Measurements from ENCODE around the gene RNF187. TPM values are rescaled to one million over a fixed set of nuclear protein-coding genes. Genes with fewer than 3 reads are reported as not detected.

Gene RNF187
- total and polyA plus RNA-seq, 10 of the 15 experiments (the other 5 are each of a cell fraction or from before 2014, with no cell fraction given), result 2.6 to 116 (median 29.5) TPM

GRCh38 chr1:228454238-228454637, 32.9 kb upstream of the RNF187 start:
- in situ Hi-C loops (cut with MboI), result no loop called here
- ATAC-seq, result no peak
- no peak overlapping the region for H3K27ac ChIP-seq (ENCODE audit: control insufficient read depth, insufficient read depth)
- intact Hi-C loops (cut with micrococcal nuclease; ENCODE audit: unreplicated experiment), result no loop called here
- 24% methylated on average over 1 of the region's 1 CpG for WGBS (ENCODE audit: insufficient coverage, insufficient replicate concordance, low lambda C conversion rate, missing lambda C conversion rate)
- H3K4me2 ChIP-seq (ENCODE audit: control insufficient read depth, insufficient read depth), result no peak overlapping the region
- no peaks in the 10 kb centered on the region for H3K36me3 ChIP-seq (ENCODE audit: control insufficient read depth in 2 of 2, insufficient read depth in 2 of 2, low read length in 1 of 2)
- RAD21 ChIA-PET (ENCODE audit: unreplicated experiment), result no interaction called here
- no peak overlapping the region for H3K4me3 ChIP-seq
- CTCF ChIA-PET, result interaction anchor here (1.4 kb wide), 1 partner anchor 288 kb away, joined by 4 read pairs; no protein-coding TSS in a partner anchor
- H3K27me3 ChIP-seq (replicated peaks in 1 of 2; ENCODE audit: control insufficient read depth in 2 of 2, insufficient read depth in 2 of 2, low read length in 1 of 2), result no peaks in the 10 kb centered on the region
- POLR2A ChIA-PET, result no interaction called here
- FAIRE-seq, result no peak
- H3K4me1 ChIP-seq (ENCODE audit: control insufficient read depth, insufficient read depth, low read length), result no peaks in the 10 kb centered on the region
- H3K9me3 ChIP-seq (replicated peaks; ENCODE audit: control insufficient read depth, insufficient read depth, low read length), result no peaks in the 10 kb centered on the region
- no peaks in the 10 kb centered on the region for H4K20me1 ChIP-seq (ENCODE audit: control insufficient read depth, insufficient read depth)
- BruUV-seq (replicated peaks), result no TSS peak
- SMC1A ChIA-PET (ENCODE audit: uncharacterized antibody, unreplicated experiment), result no interaction called here
- H2AFZ ChIP-seq (ENCODE audit: control insufficient read depth, low read depth, low read length), result no peak overlapping the region
- DNase-seq (ENCODE audit: low read depth, low spot score), result no peak
- H3K9ac ChIP-seq (ENCODE audit: control insufficient read depth, insufficient read depth, low read length), result no peak overlapping the region
- peaks cover 11% of the 10 kb centered on the region for H3K79me2 ChIP-seq (ENCODE audit: control insufficient read depth, insufficient read depth, low read length)
- TF ChIP-seq STAT3 (IDR thresholded peaks at IDR 0.05; ENCODE audit: low read depth, low read length), result no peak
- TF ChIP-seq USF2 (IDR thresholded peaks at IDR 0.05; ENCODE audit: borderline replicate concordance, low read depth, low read length), result no peak
- TF ChIP-seq, protein P1, sequence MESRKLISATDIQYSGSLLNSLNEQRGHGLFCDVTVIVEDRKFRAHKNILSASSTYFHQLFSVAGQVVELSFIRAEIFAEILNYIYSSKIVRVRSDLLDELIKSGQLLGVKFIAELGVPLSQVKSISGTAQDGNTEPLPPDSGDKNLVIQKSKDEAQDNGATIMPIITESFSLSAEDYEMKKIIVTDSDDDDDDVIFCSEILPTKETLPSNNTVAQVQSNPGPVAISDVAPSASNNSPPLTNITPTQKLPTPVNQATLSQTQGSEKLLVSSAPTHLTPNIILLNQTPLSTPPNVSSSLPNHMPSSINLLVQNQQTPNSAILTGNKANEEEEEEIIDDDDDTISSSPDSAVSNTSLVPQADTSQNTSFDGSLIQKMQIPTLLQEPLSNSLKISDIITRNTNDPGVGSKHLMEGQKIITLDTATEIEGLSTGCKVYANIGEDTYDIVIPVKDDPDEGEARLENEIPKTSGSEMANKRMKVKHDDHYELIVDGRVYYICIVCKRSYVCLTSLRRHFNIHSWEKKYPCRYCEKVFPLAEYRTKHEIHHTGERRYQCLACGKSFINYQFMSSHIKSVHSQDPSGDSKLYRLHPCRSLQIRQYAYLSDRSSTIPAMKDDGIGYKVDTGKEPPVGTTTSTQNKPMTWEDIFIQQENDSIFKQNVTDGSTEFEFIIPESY (IDR thresholded peaks at IDR 0.05), result no peak
- no peak for TF ChIP-seq ATF3 (IDR thresholded peaks at IDR 0.05; ENCODE audit: borderline replicate concordance, extremely low read depth, low read depth, low read length)
- TF ChIP-seq RB1 (IDR thresholded peaks at IDR 0.05; ENCODE audit: borderline replicate concordance), result no peak
- TF ChIP-seq, protein P2, sequence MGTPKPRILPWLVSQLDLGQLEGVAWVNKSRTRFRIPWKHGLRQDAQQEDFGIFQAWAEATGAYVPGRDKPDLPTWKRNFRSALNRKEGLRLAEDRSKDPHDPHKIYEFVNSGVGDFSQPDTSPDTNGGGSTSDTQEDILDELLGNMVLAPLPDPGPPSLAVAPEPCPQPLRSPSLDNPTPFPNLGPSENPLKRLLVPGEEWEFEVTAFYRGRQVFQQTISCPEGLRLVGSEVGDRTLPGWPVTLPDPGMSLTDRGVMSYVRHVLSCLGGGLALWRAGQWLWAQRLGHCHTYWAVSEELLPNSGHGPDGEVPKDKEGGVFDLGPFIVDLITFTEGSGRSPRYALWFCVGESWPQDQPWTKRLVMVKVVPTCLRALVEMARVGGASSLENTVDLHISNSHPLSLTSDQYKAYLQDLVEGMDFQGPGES (IDR thresholded peaks at IDR 0.05), result no peak
- no peak for TF ChIP-seq RBBP5 (conservative IDR thresholded peaks at IDR 0.05)
- TF ChIP-seq, protein P3, sequence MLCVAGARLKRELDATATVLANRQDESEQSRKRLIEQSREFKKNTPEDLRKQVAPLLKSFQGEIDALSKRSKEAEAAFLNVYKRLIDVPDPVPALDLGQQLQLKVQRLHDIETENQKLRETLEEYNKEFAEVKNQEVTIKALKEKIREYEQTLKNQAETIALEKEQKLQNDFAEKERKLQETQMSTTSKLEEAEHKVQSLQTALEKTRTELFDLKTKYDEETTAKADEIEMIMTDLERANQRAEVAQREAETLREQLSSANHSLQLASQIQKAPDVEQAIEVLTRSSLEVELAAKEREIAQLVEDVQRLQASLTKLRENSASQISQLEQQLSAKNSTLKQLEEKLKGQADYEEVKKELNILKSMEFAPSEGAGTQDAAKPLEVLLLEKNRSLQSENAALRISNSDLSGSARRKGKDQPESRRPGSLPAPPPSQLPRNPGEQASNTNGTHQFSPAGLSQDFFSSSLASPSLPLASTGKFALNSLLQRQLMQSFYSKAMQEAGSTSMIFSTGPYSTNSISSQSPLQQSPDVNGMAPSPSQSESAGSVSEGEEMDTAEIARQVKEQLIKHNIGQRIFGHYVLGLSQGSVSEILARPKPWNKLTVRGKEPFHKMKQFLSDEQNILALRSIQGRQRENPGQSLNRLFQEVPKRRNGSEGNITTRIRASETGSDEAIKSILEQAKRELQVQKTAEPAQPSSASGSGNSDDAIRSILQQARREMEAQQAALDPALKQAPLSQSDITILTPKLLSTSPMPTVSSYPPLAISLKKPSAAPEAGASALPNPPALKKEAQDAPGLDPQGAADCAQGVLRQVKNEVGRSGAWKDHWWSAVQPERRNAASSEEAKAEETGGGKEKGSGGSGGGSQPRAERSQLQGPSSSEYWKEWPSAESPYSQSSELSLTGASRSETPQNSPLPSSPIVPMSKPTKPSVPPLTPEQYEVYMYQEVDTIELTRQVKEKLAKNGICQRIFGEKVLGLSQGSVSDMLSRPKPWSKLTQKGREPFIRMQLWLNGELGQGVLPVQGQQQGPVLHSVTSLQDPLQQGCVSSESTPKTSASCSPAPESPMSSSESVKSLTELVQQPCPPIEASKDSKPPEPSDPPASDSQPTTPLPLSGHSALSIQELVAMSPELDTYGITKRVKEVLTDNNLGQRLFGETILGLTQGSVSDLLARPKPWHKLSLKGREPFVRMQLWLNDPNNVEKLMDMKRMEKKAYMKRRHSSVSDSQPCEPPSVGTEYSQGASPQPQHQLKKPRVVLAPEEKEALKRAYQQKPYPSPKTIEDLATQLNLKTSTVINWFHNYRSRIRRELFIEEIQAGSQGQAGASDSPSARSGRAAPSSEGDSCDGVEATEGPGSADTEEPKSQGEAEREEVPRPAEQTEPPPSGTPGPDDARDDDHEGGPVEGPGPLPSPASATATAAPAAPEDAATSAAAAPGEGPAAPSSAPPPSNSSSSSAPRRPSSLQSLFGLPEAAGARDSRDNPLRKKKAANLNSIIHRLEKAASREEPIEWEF (IDR thresholded peaks at IDR 0.05; ENCODE audit: insufficient replicate concordance, low read depth, low read length), result no peak
- no peak for TF ChIP-seq CBFB (IDR thresholded peaks at IDR 0.05; ENCODE audit: low read depth)
- TF ChIP-seq, protein P4, sequence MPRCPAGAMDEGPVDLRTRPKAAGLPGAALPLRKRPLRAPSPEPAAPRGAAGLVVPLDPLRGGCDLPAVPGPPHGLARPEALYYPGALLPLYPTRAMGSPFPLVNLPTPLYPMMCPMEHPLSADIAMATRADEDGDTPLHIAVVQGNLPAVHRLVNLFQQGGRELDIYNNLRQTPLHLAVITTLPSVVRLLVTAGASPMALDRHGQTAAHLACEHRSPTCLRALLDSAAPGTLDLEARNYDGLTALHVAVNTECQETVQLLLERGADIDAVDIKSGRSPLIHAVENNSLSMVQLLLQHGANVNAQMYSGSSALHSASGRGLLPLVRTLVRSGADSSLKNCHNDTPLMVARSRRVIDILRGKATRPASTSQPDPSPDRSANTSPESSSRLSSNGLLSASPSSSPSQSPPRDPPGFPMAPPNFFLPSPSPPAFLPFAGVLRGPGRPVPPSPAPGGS (IDR thresholded peaks at IDR 0.05; ENCODE audit: borderline replicate concordance, insufficient read depth, low read depth, low read length, poor library complexity, severe bottlenecking), result no peak
